SU-DHL-6 (cell line): ENCODE data around the gene PYGL.

Source experiments
- H2AFZ ChIP-seq: fragments of 200-600 bp; sonication (generic); 2 replicates; pipeline ENCODE4 v1.6.1; 2014; ENCODE audit warnings: low read depth, mild to moderate bottlenecking, moderate library complexity, mixed read lengths, antibody characterized with exemption, low read length; ENCODE audit not compliant: severe bottlenecking
- H3F3A ChIP-seq: fragments of 200-600 bp; shearing (Covaris generic); 2 replicates; pipeline ENCODE4 v1.6.0; 2016; ENCODE audit warnings: antibody characterized with exemption, mild to moderate bottlenecking; ENCODE audit not compliant: insufficient read depth
- H3K27ac ChIP-seq: fragments of 200-600 bp; sonication (generic); 2 replicates; pipeline ENCODE4 v1.5.1; 2016; ENCODE audit warnings: low read depth, mild to moderate bottlenecking, low read length, moderate library complexity, mixed read lengths
- H3K27me3 ChIP-seq: fragments of 200-600 bp; sonication (generic), shearing (Covaris generic); 2 replicates; pipeline ENCODE4 v1.6.0; 2014; ENCODE audit warnings: mild to moderate bottlenecking, low read length
- H3K36me3 ChIP-seq: fragments of 200-600 bp; sonication (generic); 2 replicates; pipeline ENCODE4 v1.6.1; 2014; ENCODE audit warnings: mild to moderate bottlenecking, low read length, mixed read lengths
- H3K4me2 ChIP-seq: fragments of 300-600, 200-600 bp; shearing (Covaris generic), sonication (generic); 2 replicates; pipeline ENCODE4 v1.6.0; 2014; ENCODE audit warnings: low read length, low read depth, mild to moderate bottlenecking; ENCODE audit not compliant: poor library complexity, severe bottlenecking
- H3K4me3 ChIP-seq: fragments of 200-600 bp; sonication (generic); 2 replicates; pipeline ENCODE4 v1.5.1; 2014; ENCODE audit warnings: antibody characterized with exemption, low read length, mild to moderate bottlenecking, mixed read lengths; ENCODE audit not compliant: insufficient read depth, poor library complexity, severe bottlenecking
- H3K79me2 ChIP-seq: fragments of 200-600 bp; sonication (generic); 2 replicates; pipeline ENCODE4 v1.6.1; 2014; ENCODE audit warnings: mild to moderate bottlenecking, low read length, moderate library complexity; ENCODE audit not compliant: insufficient read depth
- H3K9ac ChIP-seq: fragments of 200-600 bp; sonication (generic); 2 replicates; pipeline ENCODE4 v1.7.0; 2014; ENCODE audit warnings: mild to moderate bottlenecking, low read length
- H3K9me2 ChIP-seq: fragments of 200-600 bp; sonication (generic); replicated peaks from 2 replicates; pipeline ENCODE4 v1.6.1; 2014; ENCODE audit warnings: low read length; ENCODE audit not compliant: insufficient read depth
- H3K9me3 ChIP-seq: fragments of 200-600 bp; sonication (generic); 2 replicates; pipeline ENCODE4 v1.6.1; 2014; ENCODE audit warnings: low read length, mixed read lengths; ENCODE audit not compliant: insufficient read depth
- H4K20me1 ChIP-seq: fragments of 200-600 bp; sonication (generic); 2 replicates; pipeline ENCODE4 v1.6.1; 2014; ENCODE audit warnings: low read depth, mild to moderate bottlenecking, antibody characterized with exemption, low read length, moderate library complexity, mixed read lengths
- EZH2phosphoT487 ChIP-seq: fragments of 200-600 bp; sonication (generic), shearing (Covaris generic); conservative IDR thresholded peaks from 2 replicates; pipeline ENCODE4 v1.6.1; 2018; ENCODE audit warnings: mild to moderate bottlenecking, antibody characterized with exemption, low read length, moderate library complexity, mixed read lengths
- TF ChIP-seq, protein P1 (sequence below): fragments of 200-600 bp; sonication (generic); IDR thresholded peaks from one replicate; pipeline ENCODE4 v1.5.1; 2017; ENCODE audit warnings: antibody characterized with exemption, mild to moderate bottlenecking, low read length, moderate library complexity; ENCODE audit not compliant: insufficient read depth, poor library complexity, severe bottlenecking

The PYGL gene

DNA sequence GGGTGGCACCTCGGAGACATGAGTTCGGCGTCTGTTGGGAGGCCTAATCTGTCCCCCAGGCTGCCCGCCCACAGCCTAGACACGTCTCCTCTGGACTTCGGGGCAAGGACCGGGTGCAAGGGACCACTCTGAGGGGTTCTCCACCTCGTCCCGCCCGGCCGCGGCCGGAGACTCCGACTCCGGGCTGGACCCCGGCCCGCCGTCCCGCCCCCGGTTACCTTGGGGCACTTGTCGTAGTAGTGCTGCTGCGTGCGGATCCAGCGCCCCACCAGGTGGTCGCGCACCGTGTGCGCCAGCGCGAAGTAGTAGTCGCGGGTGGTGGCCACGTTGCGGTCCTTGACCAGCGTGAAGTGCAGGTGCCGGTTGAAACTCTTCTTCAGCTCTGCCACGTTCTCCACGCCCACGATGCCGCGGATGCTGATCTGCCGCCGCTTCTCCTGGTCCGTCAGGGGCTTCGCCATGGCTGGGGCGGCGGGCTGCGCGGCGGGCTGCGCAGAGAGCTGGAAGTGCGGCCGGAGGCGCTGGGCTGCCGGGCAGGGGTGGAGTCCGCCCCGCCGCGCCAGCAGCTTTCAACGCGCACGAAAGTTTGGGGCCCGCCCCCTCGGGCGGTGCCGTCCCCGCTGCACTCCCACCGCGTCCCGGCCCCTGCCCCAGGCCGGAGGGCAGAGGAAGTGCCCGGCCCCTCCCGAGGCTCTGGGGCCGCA lies at the start of gene PYGL:
Gene PYGL (minus strand): TSS at position 541 of the 704 bp plus-strand sequence. CDS start 80 bp downstream, at position 461.
- TF ChIP-seq EZH2phosphoT487: no peak
- TF ChIP-seq, protein P1, sequence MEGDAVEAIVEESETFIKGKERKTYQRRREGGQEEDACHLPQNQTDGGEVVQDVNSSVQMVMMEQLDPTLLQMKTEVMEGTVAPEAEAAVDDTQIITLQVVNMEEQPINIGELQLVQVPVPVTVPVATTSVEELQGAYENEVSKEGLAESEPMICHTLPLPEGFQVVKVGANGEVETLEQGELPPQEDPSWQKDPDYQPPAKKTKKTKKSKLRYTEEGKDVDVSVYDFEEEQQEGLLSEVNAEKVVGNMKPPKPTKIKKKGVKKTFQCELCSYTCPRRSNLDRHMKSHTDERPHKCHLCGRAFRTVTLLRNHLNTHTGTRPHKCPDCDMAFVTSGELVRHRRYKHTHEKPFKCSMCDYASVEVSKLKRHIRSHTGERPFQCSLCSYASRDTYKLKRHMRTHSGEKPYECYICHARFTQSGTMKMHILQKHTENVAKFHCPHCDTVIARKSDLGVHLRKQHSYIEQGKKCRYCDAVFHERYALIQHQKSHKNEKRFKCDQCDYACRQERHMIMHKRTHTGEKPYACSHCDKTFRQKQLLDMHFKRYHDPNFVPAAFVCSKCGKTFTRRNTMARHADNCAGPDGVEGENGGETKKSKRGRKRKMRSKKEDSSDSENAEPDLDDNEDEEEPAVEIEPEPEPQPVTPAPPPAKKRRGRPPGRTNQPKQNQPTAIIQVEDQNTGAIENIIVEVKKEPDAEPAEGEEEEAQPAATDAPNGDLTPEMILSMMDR: no peak
- Histone ChIP-seq H3F3A (no peaks in the 10 kb centered on the region), H3K9me3 (no peaks in the 10 kb centered on the region), H3K79me2 (no peaks in the 10 kb centered on the region), H4K20me1 (no peaks in the 10 kb centered on the region), H3K27me3 (no peaks in the 10 kb centered on the region), H3K36me3 (no peaks in the 10 kb centered on the region), H3K27ac (no peak within 1 kb of the TSS), H2AFZ (no peak within 1 kb of the TSS), H3K9ac (no peak within 1 kb of the TSS), H3K4me2 (peak within 1 kb of the TSS; percentile 22), H3K9me2 (no peaks in the 10 kb centered on the region), H3K4me3 (no peak within 1 kb of the TSS)

DNA sequence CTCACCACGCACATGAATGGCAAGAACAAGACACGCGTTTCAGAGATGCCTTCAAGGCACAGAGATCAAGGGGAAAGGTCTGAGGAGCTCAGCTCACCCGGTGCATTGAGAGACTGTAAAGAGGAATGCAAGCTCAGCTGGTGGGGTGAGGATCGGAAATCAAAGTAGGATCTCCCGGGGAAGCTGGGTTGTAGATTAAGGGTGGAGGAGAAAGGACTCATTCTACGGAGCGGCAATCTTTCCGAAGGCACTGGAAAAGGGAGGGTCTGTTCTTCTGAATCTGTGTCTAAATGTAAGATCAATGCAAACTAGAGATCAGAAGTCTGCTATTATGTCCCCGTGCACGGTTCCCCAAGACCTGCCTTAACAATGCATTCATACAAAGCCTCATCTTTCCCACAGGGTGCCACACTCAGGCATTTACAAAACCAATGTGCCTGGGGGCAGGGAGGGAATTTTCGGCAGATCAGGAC lies 41.6 kb upstream of the PYGL start:
- Histone ChIP-seq H3K27me3 (no peaks in the 10 kb centered on the region), H3K9me2 (no peaks in the 10 kb centered on the region), H4K20me1 (no peaks in the 10 kb centered on the region), H3K27ac (no peak overlapping the region), H3K9me3 (no peaks in the 10 kb centered on the region), H3K4me2 (no peak overlapping the region), H3K36me3 (no peaks in the 10 kb centered on the region), H3F3A (no peaks in the 10 kb centered on the region), H2AFZ (no peak overlapping the region), H3K79me2 (no peaks in the 10 kb centered on the region), H3K4me3 (no peak overlapping the region), H3K9ac (no peak overlapping the region)
- TF ChIP-seq, protein P1: no peak
- TF ChIP-seq EZH2phosphoT487: no peak

DNA sequence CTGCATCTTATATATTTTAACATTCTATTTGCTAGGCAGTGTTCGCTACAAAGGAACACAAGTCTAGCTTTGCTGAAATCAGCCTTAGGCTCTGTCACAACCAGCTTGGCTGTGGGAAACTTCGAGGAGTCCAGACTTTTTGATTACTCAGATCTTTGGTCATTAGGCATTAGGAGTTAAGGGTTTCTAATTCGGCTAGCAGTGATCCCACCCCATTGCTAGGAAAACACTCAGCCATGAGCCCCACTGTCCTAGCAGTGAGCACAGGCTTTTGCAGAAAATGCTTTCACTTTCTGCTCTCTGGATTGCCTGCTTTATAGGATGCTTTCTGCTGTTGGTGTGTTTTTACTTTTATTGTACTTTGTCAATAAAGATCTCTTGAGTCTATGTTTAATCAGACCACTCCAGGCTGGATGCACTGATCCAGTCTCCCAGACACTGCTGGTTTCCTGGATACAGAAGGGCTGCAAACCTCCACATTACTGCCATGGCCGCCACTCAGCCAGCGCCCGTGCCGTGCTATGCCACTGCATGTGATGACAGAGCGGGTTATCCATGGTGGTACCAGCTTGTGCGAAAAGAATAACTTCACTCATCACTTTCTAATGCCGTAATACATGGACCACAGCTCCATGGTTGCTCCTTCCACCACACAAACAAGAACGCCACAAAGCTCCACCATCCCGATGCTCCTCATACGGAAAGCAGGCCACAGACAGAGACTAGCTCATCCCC lies 41.0 kb upstream of the PYGL start:
- H3K4me2 ChIP-seq: no peak overlapping the region
- H3K27ac ChIP-seq: no peak overlapping the region
- H4K20me1 ChIP-seq: no peaks in the 10 kb centered on the region
- H3K4me3 ChIP-seq: no peak overlapping the region
- no peak overlapping the region for H2AFZ ChIP-seq
- no peaks in the 10 kb centered on the region for H3K79me2 ChIP-seq
- no peaks in the 10 kb centered on the region for H3K27me3 ChIP-seq
- no peaks in the 10 kb centered on the region for H3F3A ChIP-seq
- H3K9me3 ChIP-seq: no peaks in the 10 kb centered on the region
- no peak overlapping the region for H3K9ac ChIP-seq
- H3K9me2 ChIP-seq: no peaks in the 10 kb centered on the region
- H3K36me3 ChIP-seq: no peaks in the 10 kb centered on the region
- TF ChIP-seq, protein P1: no peak
- TF ChIP-seq EZH2phosphoT487: no peak
